ENCODE data around the gene SMOC2. TPM values are rescaled to one million over a fixed set of nuclear protein-coding genes. Genes with fewer than 3 reads are reported as not detected.
A peak's percentile ranks its signal among the peaks of the same experiment; 100 is the strongest.

The SMOC2 gene
- total RNA-seq, 1 donor from 2014 or later, result 12.6 TPM

- Histone ChIP-seq H3K9me3 (no peaks in the 10 kb centered on the region), H3K27me3 (ENCODE audit: low read depth) (no peaks in the 10 kb centered on the region), H3K36me3 (no peaks in the 10 kb centered on the region), H3K4me1 (no peaks in the 10 kb centered on the region), H3K27ac (no peak overlapping the region), H3K4me3 (no peak overlapping the region)
- ATAC-seq (no peak), DNase-seq (no peak)
- TF ChIP-seq CTCF (IDR thresholded peaks at IDR 0.05), result no peak
- intact Hi-C loops (cut with DNase I), result no loop called here
These were observed 171.6 kb downstream of the SMOC2 start for GRCh38 chr6:168612586-168612985.

- Histone ChIP-seq H3K4me1 (no peaks in the 10 kb centered on the region), H3K9me3 (no peaks in the 10 kb centered on the region), H3K36me3 (no peaks in the 10 kb centered on the region), H3K27ac (no peak overlapping the region), H3K27me3 (ENCODE audit: low read depth) (no peaks in the 10 kb centered on the region), H3K4me3 (no peak overlapping the region)
- intact Hi-C loops (cut with DNase I), result no loop called here
- no peak for TF ChIP-seq CTCF (IDR thresholded peaks at IDR 0.05)
- ATAC-seq, result peak in 1 of 2 donors; percentile 21
- DNase-seq, result no peak
These were observed 174.9 kb downstream of the SMOC2 start for GRCh38 chr6:168615837-168616236.

- H3K36me3 ChIP-seq, result no peaks in the 10 kb centered on the region
These were observed 176.1 kb downstream of the SMOC2 start for GRCh38 chr6:168616816-168617765.

GRCh38 chr6:168618546-168619315 lies 177.7 kb downstream of the SMOC2 start:
- peak in 1 of 2 donors; percentile 27 for ATAC-seq
- H3K9me3 ChIP-seq, result no peaks in the 10 kb centered on the region
- H3K27me3 ChIP-seq (ENCODE audit: low read depth), result no peaks in the 10 kb centered on the region
- no peak overlapping the region for H3K27ac ChIP-seq
- DNase-seq, result no peak
- no peaks in the 10 kb centered on the region for H3K36me3 ChIP-seq
- TF ChIP-seq CTCF (IDR thresholded peaks at IDR 0.05), result no peak
- H3K4me1 ChIP-seq, result no peaks in the 10 kb centered on the region
- no peak overlapping the region for H3K4me3 ChIP-seq
- intact Hi-C loops (cut with DNase I), result no loop called here

More at GRCh38 chr6:168616816-168617765, 176.1 kb downstream of the SMOC2 start:
- Histone ChIP-seq H3K27ac (no peak overlapping the region), H3K9me3 (no peaks in the 10 kb centered on the region), H3K4me1 (no peaks in the 10 kb centered on the region), H3K27me3 (ENCODE audit: low read depth) (no peaks in the 10 kb centered on the region), H3K4me3 (no peak overlapping the region)
- TF ChIP-seq CTCF (IDR thresholded peaks at IDR 0.05), result peak; percentile 9
- DNase-seq (no peak), ATAC-seq (peak in 1 of 2 donors; percentile 54)
- intact Hi-C loops (cut with DNase I), result no loop called here

- Histone ChIP-seq H3K36me3 (no peaks in the 10 kb centered on the region), H3K4me3 (no peak overlapping the region), H3K27ac (no peak overlapping the region), H3K9me3 (no peaks in the 10 kb centered on the region), H3K27me3 (ENCODE audit: low read depth) (no peaks in the 10 kb centered on the region), H3K4me1 (no peaks in the 10 kb centered on the region)
- ATAC-seq (no peak), DNase-seq (no peak)
- no peak for TF ChIP-seq CTCF (IDR thresholded peaks at IDR 0.05)
- intact Hi-C loops (cut with DNase I), result no loop called here
These were observed 178.8 kb downstream of the SMOC2 start for GRCh38 chr6:168619560-168620314.

All from lower lobe of right lung (tissue), 2 donors.